Upper lobe of right lung (tissue), 1 donor: ENCODE measurements around the gene ZNF680. TPM values are rescaled to one million over a fixed set of nuclear protein-coding genes. Genes with fewer than 3 reads are reported as not detected.

Experiments used
- ATAC-seq: fragments of 200-7000 bp; cut with Tn5 transposase; one replicate; pipeline ENCODE4 v1.9.1; 2020; ENCODE audit warnings: mild to moderate bottlenecking, moderate library complexity
- DNase-seq: peaks from one replicate; pipeline ENCODE4 v3.0.0-alpha.2; 2020
- H3K27ac ChIP-seq: fragments of 200-600 bp; one replicate; pipeline ENCODE4 v1.8.0; 2022
- H3K27me3 ChIP-seq: fragments of 200-600 bp; one replicate; pipeline ENCODE4 v1.8.0; 2022; ENCODE audit warnings: mild to moderate bottlenecking
- H3K36me3 ChIP-seq: fragments of 200-600 bp; one replicate; pipeline ENCODE4 v1.8.0; 2022
- H3K4me1 ChIP-seq: fragments of 200-600 bp; one replicate; pipeline ENCODE4 v1.8.0; 2022
- H3K4me3 ChIP-seq: fragments of 200-600 bp; one replicate; pipeline ENCODE4 v1.8.0; 2022; ENCODE audit warnings: mild to moderate bottlenecking
- H3K9me3 ChIP-seq: fragments of 200-600 bp; one replicate; pipeline ENCODE4 v1.8.0; 2022
- CTCF ChIP-seq: fragments of 200-600 bp; IDR thresholded peaks from one replicate; pipeline ENCODE4 v1.8.0; 2022; ENCODE audit warnings: antibody characterized with exemption
- intact Hi-C: fragments of 100-400 bp; cut with DNase I; formaldehyde crosslinking; loops from one replicate; pipeline ENCODE4 v1.11.0; 2022
- total RNA-seq: library from RNA; stranded (reverse); fragmentation: NEBNext Ultra II Directional; extraction: Animal tissue kit (Norgen Biotek cat#: 25700); gene quantifications from one replicate; pipeline ENCODE4 v1.2.1, GENCODE V29; 2021
- donor health status: DM: no; HTN: yes; CAD: no; lungs with severe emphysema.

ZNF680 gene
- total RNA-seq, 1 donor from 2014 or later, result 17.3 TPM

- no peaks in the 10 kb centered on the region for H3K27me3 ChIP-seq
- no peaks in the 10 kb centered on the region for H3K4me1 ChIP-seq
- peaks cover 77% of the 10 kb centered on the region for H3K9me3 ChIP-seq
- no peak for DNase-seq
- ATAC-seq, result no peak
- H3K27ac ChIP-seq, result no peak overlapping the region
- no peak for TF ChIP-seq CTCF
- intact Hi-C loops, result no loop called here
- H3K4me3 ChIP-seq, result no peak overlapping the region
- H3K36me3 ChIP-seq, result peaks cover 9% of the 10 kb centered on the region
Measured at GRCh38 chr7:64521409-64521984, 41.4 kb downstream of the ZNF680 start.

- intact Hi-C loops, result no loop called here
- no peaks in the 10 kb centered on the region for H3K4me1 ChIP-seq
- H3K4me3 ChIP-seq, result no peak overlapping the region
- DNase-seq, result no peak
- no peak overlapping the region for H3K27ac ChIP-seq
- peaks cover 56% of the 10 kb centered on the region for H3K9me3 ChIP-seq
- H3K27me3 ChIP-seq, result no peaks in the 10 kb centered on the region
- no peak for TF ChIP-seq CTCF
- no peaks in the 10 kb centered on the region for H3K36me3 ChIP-seq
- ATAC-seq, result no peak
Measured at GRCh38 chr7:64516451-64516850, 46.4 kb downstream of the ZNF680 start.

- intact Hi-C loops, result no loop called here
- no peaks in the 10 kb centered on the region for H3K4me1 ChIP-seq
- H3K27ac ChIP-seq, result no peak overlapping the region
- ATAC-seq, result no peak
- no peak overlapping the region for H3K4me3 ChIP-seq
- no peaks in the 10 kb centered on the region for H3K36me3 ChIP-seq
- no peaks in the 10 kb centered on the region for H3K27me3 ChIP-seq
- no peak for TF ChIP-seq CTCF
- H3K9me3 ChIP-seq, result peaks cover 55% of the 10 kb centered on the region
- no peak for DNase-seq
Measured at GRCh38 chr7:64515781-64516180, 47.1 kb downstream of the ZNF680 start.

GRCh38 chr7:64515330-64515729, 47.5 kb downstream of the ZNF680 start:
- ATAC-seq (no peak), DNase-seq (no peak)
- Histone ChIP-seq H3K36me3 (no peaks in the 10 kb centered on the region), H3K9me3 (peaks cover 51% of the 10 kb centered on the region), H3K27me3 (no peaks in the 10 kb centered on the region), H3K4me3 (no peak overlapping the region), H3K27ac (no peak overlapping the region), H3K4me1 (no peaks in the 10 kb centered on the region)
- intact Hi-C loops, result no loop called here
- no peak for TF ChIP-seq CTCF

- Histone ChIP-seq H3K4me1 (no peaks in the 10 kb centered on the region), H3K36me3 (no peaks in the 10 kb centered on the region), H3K4me3 (no peak overlapping the region), H3K27ac (no peak overlapping the region), H3K27me3 (no peaks in the 10 kb centered on the region), H3K9me3 (peaks cover 36% of the 10 kb centered on the region)
- intact Hi-C loops, result no loop called here
- no peak for TF ChIP-seq CTCF
- no peak for DNase-seq
- no peak for ATAC-seq
Measured at GRCh38 chr7:64509583-64509982, 53.3 kb downstream of the ZNF680 start.

GRCh38 chr7:64504581-64505120, 58.2 kb downstream of the ZNF680 start:
- TF ChIP-seq CTCF, result no peak
- no peak for ATAC-seq
- Histone ChIP-seq H3K4me1 (no peaks in the 10 kb centered on the region), H3K27me3 (no peaks in the 10 kb centered on the region), H3K27ac (no peak overlapping the region), H3K9me3 (peaks cover 39% of the 10 kb centered on the region), H3K36me3 (no peaks in the 10 kb centered on the region), H3K4me3 (no peak overlapping the region)
- intact Hi-C loops, result no loop called here
- DNase-seq, result no peak
